Measurements from ENCODE around the gene PIM2. TPM values are rescaled to one million over a fixed set of nuclear protein-coding genes. Genes with fewer than 3 reads are reported as not detected.
A peak's percentile ranks its signal among the peaks of the same experiment; 100 is the strongest.

The PIM2 gene
- total RNA-seq, 1 donor from 2014 or later, result 5.6 TPM

GRCh38 chrX:48960291-48960690 is 41.5 kb upstream of the PIM2 start:
- TF ChIP-seq CTCF (IDR thresholded peaks at IDR 0.05), result no peak
- intact Hi-C loops (cut with DNase I), result no loop called here
- H3K4me3 ChIP-seq, result no peak overlapping the region
- H3K27ac ChIP-seq, result peak overlapping the region; percentile 49 to 91
- peaks cover 0 to 3% of the 10 kb centered on the region in 2 donors for H3K36me3 ChIP-seq
- no peaks in the 10 kb centered on the region for H3K27me3 ChIP-seq
- peaks cover 0 to 3% of the 10 kb centered on the region in 2 donors for H3K9me3 ChIP-seq
- no peak for DNase-seq (ENCODE audit: low spot score in 2 of 2)
- no peaks in the 10 kb centered on the region for H3K4me1 ChIP-seq

DNA sequence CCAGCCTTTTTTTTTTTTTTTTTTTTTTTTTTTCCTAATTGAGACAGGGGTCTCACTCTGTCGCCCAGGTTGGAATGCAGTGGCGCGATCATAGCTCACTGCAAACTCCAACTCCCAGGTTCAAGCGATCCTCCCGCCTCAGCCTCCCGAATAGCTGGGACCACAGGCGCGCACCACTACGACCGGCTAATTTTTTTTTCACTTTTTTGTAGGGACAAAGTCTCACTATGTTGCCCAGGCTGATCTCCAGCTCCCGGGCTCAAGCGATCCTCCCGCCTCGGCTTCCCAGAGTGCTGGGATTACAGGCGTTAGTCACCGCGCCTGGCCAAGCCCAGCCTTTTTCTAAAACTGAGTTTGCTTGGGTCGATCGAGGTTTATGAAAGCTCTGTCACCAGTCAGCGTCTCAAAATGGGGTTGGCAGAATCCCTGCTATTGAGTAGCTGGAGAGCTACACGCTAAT is 39.8 kb upstream of the PIM2 start:
- DNase-seq (ENCODE audit: low spot score in 2 of 2), result peak in 1 of 2 donors; percentile 82
- no peak for TF ChIP-seq CTCF (IDR thresholded peaks at IDR 0.05)
- peak overlapping the region; percentile 90 to 91 for H3K27ac ChIP-seq
- no peaks in the 10 kb centered on the region for H3K4me1 ChIP-seq
- H3K36me3 ChIP-seq, result peaks cover 3 to 4% of the 10 kb centered on the region in 2 donors
- intact Hi-C loops (cut with DNase I), result loop anchor here (1.0 to 5.0 kb wide), 6 partner anchors 44 to 310 kb away; partner anchors contain the start of genes GRIPAP1, HDAC6, PPP1R3F and PQBP1
- H3K27me3 ChIP-seq, result no peaks in the 10 kb centered on the region
- peaks cover 0 to 3% of the 10 kb centered on the region in 2 donors for H3K9me3 ChIP-seq
- H3K4me3 ChIP-seq, result peak overlapping the region; percentile 28 to 62

DNA sequence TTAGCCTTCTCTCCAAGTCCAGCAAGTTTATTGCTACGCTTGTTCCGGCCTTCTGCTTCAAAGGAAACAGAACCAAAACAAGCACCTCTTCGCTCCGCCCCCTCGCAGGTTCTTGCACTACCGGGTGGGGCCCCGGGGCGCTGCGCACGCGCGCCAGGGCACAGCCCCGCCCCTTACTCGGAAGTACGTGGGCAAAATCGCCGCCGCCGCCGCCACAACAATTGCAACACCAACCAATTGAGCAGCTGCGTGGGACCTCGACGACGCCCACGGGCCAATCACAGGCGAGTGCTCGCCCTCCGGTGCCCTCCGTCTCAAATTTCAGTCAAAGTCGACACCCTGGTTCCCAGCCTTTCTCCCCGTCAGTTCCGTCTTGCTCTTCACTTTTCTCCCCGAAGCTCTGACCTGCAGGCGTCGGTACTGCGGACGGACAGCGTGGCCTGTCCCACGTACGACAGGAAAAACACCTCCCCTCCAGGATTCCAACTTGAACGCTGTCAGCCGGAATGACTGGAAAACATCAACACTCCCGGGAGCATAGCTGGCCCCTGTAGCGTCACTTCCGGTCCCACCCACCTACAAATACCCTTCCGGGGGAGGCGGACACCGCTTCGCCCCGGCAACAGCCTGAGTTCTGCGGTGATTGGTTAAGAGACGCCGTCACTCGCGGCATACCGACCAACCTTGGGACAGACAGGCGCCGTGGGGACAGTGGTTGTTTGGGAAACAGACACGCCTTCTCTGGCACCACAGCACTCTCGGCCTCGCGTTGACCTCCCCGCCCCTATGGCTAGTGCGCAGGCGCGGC is 39.2 kb upstream of the PIM2 start:
- intact Hi-C loops (cut with DNase I), result loop anchor here (1.0 to 5.0 kb wide), 7 partner anchors 39 to 311 kb away; partner anchors contain the start of genes GRIPAP1, HDAC6, PIM2 and PPP1R3F
- Histone ChIP-seq H3K27me3 (no peaks in the 10 kb centered on the region), H3K36me3 (peaks cover 3 to 4% of the 10 kb centered on the region in 2 donors), H3K9me3 (peaks cover 0 to 3% of the 10 kb centered on the region in 2 donors), H3K4me1 (no peaks in the 10 kb centered on the region), H3K4me3 (peak overlapping the region; percentile 58 to 86), H3K27ac (peak overlapping the region; percentile 90 to 92)
- DNase-seq (ENCODE audit: low spot score in 2 of 2), result peak; percentile 90 to 98
- TF ChIP-seq CTCF (IDR thresholded peaks at IDR 0.05), result no peak

- intact Hi-C loops (cut with DNase I), result loop anchor here (1.0 to 5.0 kb wide), 2 partner anchors 38 to 155 kb away; partner anchors contain the start of genes HDAC6 and PIM2
- peaks cover 3 to 4% of the 10 kb centered on the region in 2 donors for H3K36me3 ChIP-seq
- peak within 1 kb of the TSS; percentile 90 to 92 for H3K27ac ChIP-seq
- H3K9me3 ChIP-seq, result peaks cover 0 to 3% of the 10 kb centered on the region in 2 donors
- no peaks in the 10 kb centered on the region for H3K27me3 ChIP-seq
- no peak for TF ChIP-seq CTCF (IDR thresholded peaks at IDR 0.05)
- DNase-seq (ENCODE audit: low spot score in 2 of 2), result no peak
- peak within 1 kb of the TSS; percentile 58 to 86 for H3K4me3 ChIP-seq
- H3K4me1 ChIP-seq, result no peaks in the 10 kb centered on the region
These were observed 38.6 kb upstream of the PIM2 start, which contains the start of gene OTUD5 for GRCh38 chrX:48957477-48957826. TSS of gene OTUD5 (minus strand) at chrX:48957607. CDS start at chrX:48957570, 37 bp downstream.

DNA sequence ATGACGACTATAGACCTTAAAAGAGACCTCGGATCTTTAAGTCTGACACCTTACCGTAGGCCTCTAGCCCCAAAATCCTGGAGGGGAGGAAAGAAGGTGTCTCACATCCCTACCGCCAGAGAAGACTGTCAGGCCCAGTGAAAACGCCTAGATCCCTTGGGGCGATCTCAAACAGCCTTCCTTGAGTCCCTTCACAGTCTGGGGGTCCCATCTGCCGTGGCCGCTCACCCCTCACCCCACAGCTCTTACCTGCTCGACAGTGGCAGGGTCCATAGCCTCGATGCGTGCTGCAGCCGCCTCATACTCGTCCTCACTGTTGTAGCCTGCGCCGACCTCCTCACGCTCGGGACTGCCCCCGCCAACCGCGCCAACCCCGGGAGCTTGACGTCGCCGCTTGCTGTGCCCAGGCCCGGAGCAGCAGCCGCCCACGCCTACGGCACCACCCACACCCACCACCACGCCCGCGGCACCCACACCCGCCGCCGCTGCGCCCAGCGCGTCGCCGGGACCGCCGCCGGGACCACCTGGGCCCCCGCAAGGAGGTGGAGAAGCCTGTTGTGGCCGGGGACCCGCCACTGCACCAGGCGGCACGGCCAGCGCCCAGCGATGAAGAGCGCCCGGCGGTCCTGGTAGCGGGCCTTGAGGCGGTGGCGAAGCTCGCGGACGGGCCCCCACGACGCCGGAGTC is 38.0 kb upstream of the PIM2 start:
- no peak for TF ChIP-seq CTCF (IDR thresholded peaks at IDR 0.05)
- H3K4me3 ChIP-seq, result peak overlapping the region; percentile 58 to 86
- H3K9me3 ChIP-seq, result peaks cover 0 to 3% of the 10 kb centered on the region in 2 donors
- H3K27ac ChIP-seq, result peak overlapping the region; percentile 90 to 92
- H3K4me1 ChIP-seq, result no peaks in the 10 kb centered on the region
- H3K27me3 ChIP-seq, result no peaks in the 10 kb centered on the region
- intact Hi-C loops (cut with DNase I), result loop anchor here (1.0 to 5.0 kb wide), 2 partner anchors 38 to 155 kb away; partner anchors contain the start of genes HDAC6 and PIM2
- peak in 1 of 2 donors; percentile 67 for DNase-seq (ENCODE audit: low spot score in 2 of 2)
- peaks cover 3 to 4% of the 10 kb centered on the region in 2 donors for H3K36me3 ChIP-seq

Data from ascending aorta (tissue), 2 donors.